ENCODE results near the gene EGFL6.

- TF ChIP-seq CTCF (IDR thresholded peaks at IDR 0.05) (no peak), POLR2A (IDR thresholded peaks at IDR 0.05) (no peak)
Observed at GRCh38 chrX:13670197-13670596, 100.8 kb downstream of the EGFL6 start.
